Measurements from ENCODE around the gene BMPR1A. TPM values are rescaled to one million over a fixed set of nuclear protein-coding genes. Genes with fewer than 3 reads are reported as not detected.

BMPR1A gene
- total and polyA plus RNA-seq, 9 of the 15 experiments (the other 6 are each of a cell fraction or from before 2014, with no cell fraction given): 1.6 to 17.5 (median 9.1) TPM

DNA sequence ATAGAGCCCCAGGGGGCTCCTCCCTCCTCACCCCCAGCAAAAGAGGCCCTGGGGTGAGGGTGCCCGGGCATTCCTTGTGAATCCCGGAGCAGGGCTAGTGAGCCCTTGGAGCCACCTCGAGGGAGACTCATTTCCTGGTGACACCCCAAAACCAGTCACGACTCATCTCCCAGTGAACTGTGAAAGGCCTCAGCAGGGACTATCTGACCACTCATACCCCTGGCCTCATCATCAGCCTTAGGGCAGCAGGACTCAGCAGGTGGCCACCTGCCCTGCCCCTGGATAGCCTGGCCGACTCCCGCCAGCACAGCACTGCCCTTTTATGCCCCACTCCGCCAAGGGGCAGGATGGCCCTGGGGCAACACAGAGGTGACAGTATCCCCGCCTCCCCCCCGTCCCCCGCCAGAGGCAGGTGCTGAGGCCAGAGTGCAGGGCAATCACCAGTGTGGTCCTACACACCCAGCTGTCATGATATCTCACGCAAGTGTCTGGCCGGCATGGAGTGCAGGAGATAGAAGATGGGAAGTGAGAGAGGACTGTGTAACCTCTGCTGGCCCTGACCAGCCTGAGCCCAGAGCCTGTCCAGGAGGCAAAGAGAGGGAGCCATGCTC is 205.2 kb downstream of the BMPR1A start:
- Histone ChIP-seq H3K9ac (ENCODE audit: insufficient read depth in 1 of 2, low read depth in 2 of 2, low read length in 2 of 2) (peak overlapping the region in 1 of 2 experiments; percentile 54; a peak in 2 of 4 replicates), H3K4me1 (replicated peaks in 1 of 2; ENCODE audit: control insufficient read depth in 2 of 2, insufficient read depth in 2 of 2, low read length in 2 of 2) (peaks cover 43 to 71% of the 10 kb centered on the region in 2 experiments), H3K4me3 (no peak overlapping the region), H3K9me1 (ENCODE audit: control insufficient read depth, insufficient read depth, low read length) (no peaks in the 10 kb centered on the region), H3K79me2 (ENCODE audit: control insufficient read depth, insufficient read depth, low read length) (peaks cover 17% of the 10 kb centered on the region; the same call in 2 of the 3 replicates), H2AFZ (ENCODE audit: low read depth, low read length) (no peak overlapping the region), H3K27me3 (ENCODE audit: control insufficient read depth in 2 of 2, insufficient read depth in 2 of 2, low read length in 2 of 2) (no peaks in the 10 kb centered on the region), H4K20me1 (replicated peaks; ENCODE audit: control insufficient read depth, insufficient read depth, low read length) (no peaks in the 10 kb centered on the region), H3K9me3 (replicated peaks; ENCODE audit: control insufficient read depth, insufficient read depth, low read depth, low read length) (no peaks in the 10 kb centered on the region), H3K36me3 (ENCODE audit: control insufficient read depth, insufficient read depth, low read length) (peaks cover 4% of the 10 kb centered on the region; the same call in 2 of the 3 replicates), H3K4me2 (ENCODE audit: insufficient read depth, low read length) (no peak overlapping the region), H3K27ac (ENCODE audit: extremely low read depth, low read depth, low read length) (no peak overlapping the region)
- WGBS (ENCODE audit: insufficient coverage, low coverage, missing lambda C conversion rate): 66% methylated on average over 6 of the region's 12 CpGs
- BruUV-seq (replicated peaks): no TSS peak
- DNase-seq (ENCODE audit: extremely low read depth in 1 of 4, low spot score in 3 of 4) (no peak), FAIRE-seq (no peak), ATAC-seq (no peak)
- ChIA-PET POLR2A (interaction anchor here (0.6 kb wide), 1 partner anchor 152 kb away, joined by 4 read pairs; no protein-coding TSS in a partner anchor), CTCF (ENCODE audit: low intra/inter-chr PET ratio) (interaction anchor here (4.5 kb wide), 1 partner anchor 22 kb away, joined by 28 read pairs; no protein-coding TSS in a partner anchor)
- TF ChIP-seq, protein P1, sequence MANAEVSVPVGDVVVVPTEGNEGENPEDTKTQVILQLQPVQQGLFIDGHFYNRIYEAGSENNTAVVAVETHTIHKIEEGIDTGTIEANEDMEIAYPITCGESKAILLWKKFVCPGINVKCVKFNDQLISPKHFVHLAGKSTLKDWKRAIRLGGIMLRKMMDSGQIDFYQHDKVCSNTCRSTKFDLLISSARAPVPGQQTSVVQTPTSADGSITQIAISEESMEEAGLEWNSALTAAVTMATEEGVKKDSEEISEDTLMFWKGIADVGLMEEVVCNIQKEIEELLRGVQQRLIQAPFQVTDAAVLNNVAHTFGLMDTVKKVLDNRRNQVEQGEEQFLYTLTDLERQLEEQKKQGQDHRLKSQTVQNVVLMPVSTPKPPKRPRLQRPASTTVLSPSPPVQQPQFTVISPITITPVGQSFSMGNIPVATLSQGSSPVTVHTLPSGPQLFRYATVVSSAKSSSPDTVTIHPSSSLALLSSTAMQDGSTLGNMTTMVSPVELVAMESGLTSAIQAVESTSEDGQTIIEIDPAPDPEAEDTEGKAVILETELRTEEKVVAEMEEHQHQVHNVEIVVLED (CRISPR knock-in tag; IDR thresholded peaks at IDR 0.05): no peak
- no peak for TF ChIP-seq HNRNPL (IDR thresholded peaks at IDR 0.05; ENCODE audit: low read depth, low read length)
- TF ChIP-seq ERF (CRISPR knock-in tag; IDR thresholded peaks at IDR 0.05): no peak
- TF ChIP-seq GATA2 (CRISPR knock-in tag; IDR thresholded peaks at IDR 0.05): no peak
- TF ChIP-seq, protein P2, sequence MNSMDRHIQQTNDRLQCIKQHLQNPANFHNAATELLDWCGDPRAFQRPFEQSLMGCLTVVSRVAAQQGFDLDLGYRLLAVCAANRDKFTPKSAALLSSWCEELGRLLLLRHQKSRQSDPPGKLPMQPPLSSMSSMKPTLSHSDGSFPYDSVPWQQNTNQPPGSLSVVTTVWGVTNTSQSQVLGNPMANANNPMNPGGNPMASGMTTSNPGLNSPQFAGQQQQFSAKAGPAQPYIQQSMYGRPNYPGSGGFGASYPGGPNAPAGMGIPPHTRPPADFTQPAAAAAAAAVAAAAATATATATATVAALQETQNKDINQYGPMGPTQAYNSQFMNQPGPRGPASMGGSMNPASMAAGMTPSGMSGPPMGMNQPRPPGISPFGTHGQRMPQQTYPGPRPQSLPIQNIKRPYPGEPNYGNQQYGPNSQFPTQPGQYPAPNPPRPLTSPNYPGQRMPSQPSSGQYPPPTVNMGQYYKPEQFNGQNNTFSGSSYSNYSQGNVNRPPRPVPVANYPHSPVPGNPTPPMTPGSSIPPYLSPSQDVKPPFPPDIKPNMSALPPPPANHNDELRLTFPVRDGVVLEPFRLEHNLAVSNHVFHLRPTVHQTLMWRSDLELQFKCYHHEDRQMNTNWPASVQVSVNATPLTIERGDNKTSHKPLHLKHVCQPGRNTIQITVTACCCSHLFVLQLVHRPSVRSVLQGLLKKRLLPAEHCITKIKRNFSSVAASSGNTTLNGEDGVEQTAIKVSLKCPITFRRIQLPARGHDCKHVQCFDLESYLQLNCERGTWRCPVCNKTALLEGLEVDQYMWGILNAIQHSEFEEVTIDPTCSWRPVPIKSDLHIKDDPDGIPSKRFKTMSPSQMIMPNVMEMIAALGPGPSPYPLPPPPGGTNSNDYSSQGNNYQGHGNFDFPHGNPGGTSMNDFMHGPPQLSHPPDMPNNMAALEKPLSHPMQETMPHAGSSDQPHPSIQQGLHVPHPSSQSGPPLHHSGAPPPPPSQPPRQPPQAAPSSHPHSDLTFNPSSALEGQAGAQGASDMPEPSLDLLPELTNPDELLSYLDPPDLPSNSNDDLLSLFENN (IDR thresholded peaks at IDR 0.05; ENCODE audit: low read depth in 2 of 2, low read length in 2 of 2): no peak
- TF ChIP-seq, protein P3, sequence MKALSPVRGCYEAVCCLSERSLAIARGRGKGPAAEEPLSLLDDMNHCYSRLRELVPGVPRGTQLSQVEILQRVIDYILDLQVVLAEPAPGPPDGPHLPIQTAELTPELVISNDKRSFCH (CRISPR knock-in tag; IDR thresholded peaks at IDR 0.05): no peak
- TF ChIP-seq, protein P3 (tag; IDR thresholded peaks at IDR 0.05): no peak
- TF ChIP-seq ARID1B (IDR thresholded peaks at IDR 0.05): no peak
- TF ChIP-seq SMAD1 (IDR thresholded peaks at IDR 0.05; ENCODE audit: low read depth, low read length, partially characterized antibody): no peak
- no peak for TF ChIP-seq ZNF175 (CRISPR knock-in tag; IDR thresholded peaks at IDR 0.05; ENCODE audit: low read depth)
- no peak for TF ChIP-seq SMAD4 (CRISPR knock-in tag; conservative IDR thresholded peaks at IDR 0.05)
- no peak for TF ChIP-seq PURB (CRISPR knock-in tag; IDR thresholded peaks at IDR 0.05; ENCODE audit: low read depth)
- no peak for TF ChIP-seq ZNF12 (CRISPR knock-in tag; IDR thresholded peaks at IDR 0.05)
- no peak for TF ChIP-seq PRPF4 (IDR thresholded peaks at IDR 0.05; ENCODE audit: insufficient read depth, low read depth, low read length, poor library complexity, severe bottlenecking)
- TF ChIP-seq BMI1 (IDR thresholded peaks at IDR 0.05; ENCODE audit: low read length): no peak
- no peak for TF ChIP-seq TEAD1 (CRISPR knock-in tag; IDR thresholded peaks at IDR 0.05)
- no peak for TF ChIP-seq MXI1 (IDR thresholded peaks at IDR 0.05; ENCODE audit: low read depth, low read length)
- intact Hi-C loops (cut with micrococcal nuclease): no loop called here
- in situ Hi-C loops (cut with MboI): no loop called here

Data from K562 (cell line).